MM.1S (cell line): Measurements from ENCODE around the gene ALPP.

Experiments
- DNase-seq: peaks from one replicate; pipeline ENCODE4 v3.0.0-alpha.2; 2015
- H2AFZ ChIP-seq: fragments of 300-600 bp; sonication (generic); 2 replicates; pipeline ENCODE4 v1.6.0; 2016; ENCODE audit warnings: antibody characterized with exemption, low read length
- H3F3A ChIP-seq: fragments of 300-600 bp; sonication (generic); 2 replicates; pipeline ENCODE4 v1.6.1; 2016; ENCODE audit warnings: mild to moderate bottlenecking, antibody characterized with exemption, low read length, moderate library complexity, mixed read lengths; ENCODE audit not compliant: insufficient read depth
- H3K27ac ChIP-seq: fragments of 300-600 bp; sonication (generic); 2 replicates; pipeline ENCODE4 v1.5.1; 2016; ENCODE audit warnings: mild to moderate bottlenecking, low read length
- H3K27me3 ChIP-seq: fragments of 300-600 bp; sonication (generic); replicated peaks from 2 replicates; pipeline ENCODE4 v1.6.0; 2016; ENCODE audit warnings: low read length; ENCODE audit not compliant: insufficient read depth
- H3K36me3 ChIP-seq: fragments of 300-600 bp; sonication (generic); replicated peaks from 2 replicates; pipeline ENCODE4 v1.6.1; 2016; ENCODE audit warnings: mild to moderate bottlenecking, low read length, mixed read lengths; ENCODE audit not compliant: insufficient read depth
- H3K4me1 ChIP-seq: fragments of 300-600 bp; sonication (generic); 2 replicates; pipeline ENCODE4 v1.6.1; 2016; ENCODE audit warnings: low read length, mixed read lengths
- H3K4me2 ChIP-seq: fragments of 300-600 bp; sonication (generic); 2 replicates; pipeline ENCODE4 v1.6.0; 2016; ENCODE audit warnings: low read depth, low read length
- H3K4me3 ChIP-seq: fragments of 300-600 bp; sonication (generic); 2 replicates; pipeline ENCODE4 v1.5.1; 2016; ENCODE audit warnings: low read length, mixed read lengths
- H3K79me2 ChIP-seq: fragments of 300-600 bp; sonication (generic); 2 replicates; pipeline ENCODE4 v1.6.1; 2016; ENCODE audit warnings: mixed run types, low read length, mixed read lengths
- H3K9ac ChIP-seq: fragments of 300-600 bp; sonication (generic); 2 replicates; pipeline ENCODE4 v1.6.1; 2016; ENCODE audit warnings: low read length, mixed read lengths
- H3K9me2 ChIP-seq: fragments of 300-600 bp; sonication (generic); replicated peaks from 2 replicates; pipeline ENCODE4 v1.6.1; 2016; ENCODE audit warnings: mild to moderate bottlenecking, low read length, mixed read lengths; ENCODE audit not compliant: insufficient read depth
- H3K9me3 ChIP-seq: fragments of 300-600 bp; sonication (generic); replicated peaks from 2 replicates; pipeline ENCODE4 v1.6.1; 2016; ENCODE audit warnings: mild to moderate bottlenecking, low read length, mixed read lengths; ENCODE audit not compliant: insufficient read depth
- H4K20me1 ChIP-seq: fragments of 300-600 bp; sonication (generic); 2 replicates; pipeline ENCODE4 v1.6.1; 2016; ENCODE audit warnings: mild to moderate bottlenecking, low read length, moderate library complexity, mixed read lengths; ENCODE audit not compliant: insufficient read depth
- EZH2 ChIP-seq: fragments of 300-600 bp; sonication (generic); optimal IDR thresholded peaks from 2 replicates; pipeline ENCODE3; 2017; ENCODE audit warnings: low read depth, mild to moderate bottlenecking, antibody characterized with exemption, low read length, mixed read lengths
- EZH2phosphoT487 ChIP-seq: fragments of 300-600 bp; sonication (generic); IDR thresholded peaks from 2 replicates; pipeline ENCODE4 v1.6.1; 2018; ENCODE audit warnings: antibody characterized with exemption, low read length
- TF ChIP-seq, protein P1 (sequence below): fragments of 300-600 bp; sonication (generic); IDR thresholded peaks from 2 replicates; pipeline ENCODE4 v1.5.1; 2016; ENCODE audit warnings: antibody characterized with exemption, low read length, mixed read lengths

ALPP gene

DNA sequence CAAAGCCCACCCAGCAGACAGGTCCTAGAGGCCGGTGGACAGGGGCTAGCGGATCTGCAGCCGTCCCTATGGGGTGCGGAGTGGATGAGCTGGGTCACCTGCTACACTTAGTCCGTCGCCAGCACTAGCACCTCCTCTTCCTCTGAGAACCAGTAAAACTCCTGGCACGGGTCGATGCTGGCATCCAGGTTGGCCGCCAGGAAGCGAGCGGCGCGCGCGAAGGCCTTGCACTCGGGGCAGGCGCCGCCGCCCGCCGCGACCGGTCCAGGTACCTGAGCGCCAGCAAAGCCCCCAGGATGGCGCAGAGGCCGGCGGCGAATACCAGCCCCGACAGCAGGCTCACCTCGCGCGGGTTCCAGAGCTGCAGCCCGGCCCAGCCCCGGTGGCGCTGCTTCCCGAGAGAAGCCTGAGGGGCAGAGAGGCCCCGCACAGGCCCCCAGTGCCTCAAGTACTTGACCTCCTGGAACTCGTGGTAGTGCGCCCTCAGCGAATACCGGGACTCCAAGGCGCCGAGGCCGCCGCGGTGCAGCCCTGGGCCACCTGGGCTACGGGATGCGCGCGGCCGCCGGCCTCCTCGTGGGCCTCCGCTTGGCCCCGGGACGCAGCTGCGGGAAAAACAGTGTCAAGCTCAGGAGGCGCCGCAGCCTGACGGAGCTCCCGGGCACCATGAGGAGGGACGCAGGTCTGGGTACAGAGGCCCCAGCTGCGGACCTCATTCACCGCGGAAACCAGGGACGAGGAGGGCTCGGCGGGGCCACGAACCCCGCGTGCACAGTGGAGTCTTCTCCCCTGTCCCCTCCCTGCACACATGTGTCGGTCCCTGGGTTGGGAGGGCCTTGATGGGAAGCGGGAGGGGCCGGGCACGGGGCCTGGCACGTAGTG, 27.5 kb upstream of the ALPP start:
- Histone ChIP-seq H3K36me3 (no peaks in the 10 kb centered on the region), H3K4me3 (no peak overlapping the region), H3K27ac (no peak overlapping the region), H3K79me2 (no peaks in the 10 kb centered on the region), H4K20me1 (no peaks in the 10 kb centered on the region), H3F3A (no peaks in the 10 kb centered on the region), H3K9ac (no peak overlapping the region), H3K4me1 (peaks cover 10% of the 10 kb centered on the region), H3K9me2 (no peaks in the 10 kb centered on the region), H2AFZ (no peak overlapping the region), H3K4me2 (no peak overlapping the region), H3K27me3 (peaks cover 18% of the 10 kb centered on the region), H3K9me3 (no peaks in the 10 kb centered on the region)
- TF ChIP-seq EZH2 (no peak), EZH2phosphoT487 (no peak)
- TF ChIP-seq, protein P1, sequence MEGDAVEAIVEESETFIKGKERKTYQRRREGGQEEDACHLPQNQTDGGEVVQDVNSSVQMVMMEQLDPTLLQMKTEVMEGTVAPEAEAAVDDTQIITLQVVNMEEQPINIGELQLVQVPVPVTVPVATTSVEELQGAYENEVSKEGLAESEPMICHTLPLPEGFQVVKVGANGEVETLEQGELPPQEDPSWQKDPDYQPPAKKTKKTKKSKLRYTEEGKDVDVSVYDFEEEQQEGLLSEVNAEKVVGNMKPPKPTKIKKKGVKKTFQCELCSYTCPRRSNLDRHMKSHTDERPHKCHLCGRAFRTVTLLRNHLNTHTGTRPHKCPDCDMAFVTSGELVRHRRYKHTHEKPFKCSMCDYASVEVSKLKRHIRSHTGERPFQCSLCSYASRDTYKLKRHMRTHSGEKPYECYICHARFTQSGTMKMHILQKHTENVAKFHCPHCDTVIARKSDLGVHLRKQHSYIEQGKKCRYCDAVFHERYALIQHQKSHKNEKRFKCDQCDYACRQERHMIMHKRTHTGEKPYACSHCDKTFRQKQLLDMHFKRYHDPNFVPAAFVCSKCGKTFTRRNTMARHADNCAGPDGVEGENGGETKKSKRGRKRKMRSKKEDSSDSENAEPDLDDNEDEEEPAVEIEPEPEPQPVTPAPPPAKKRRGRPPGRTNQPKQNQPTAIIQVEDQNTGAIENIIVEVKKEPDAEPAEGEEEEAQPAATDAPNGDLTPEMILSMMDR: no peak
- DNase-seq: no peak

DNA sequence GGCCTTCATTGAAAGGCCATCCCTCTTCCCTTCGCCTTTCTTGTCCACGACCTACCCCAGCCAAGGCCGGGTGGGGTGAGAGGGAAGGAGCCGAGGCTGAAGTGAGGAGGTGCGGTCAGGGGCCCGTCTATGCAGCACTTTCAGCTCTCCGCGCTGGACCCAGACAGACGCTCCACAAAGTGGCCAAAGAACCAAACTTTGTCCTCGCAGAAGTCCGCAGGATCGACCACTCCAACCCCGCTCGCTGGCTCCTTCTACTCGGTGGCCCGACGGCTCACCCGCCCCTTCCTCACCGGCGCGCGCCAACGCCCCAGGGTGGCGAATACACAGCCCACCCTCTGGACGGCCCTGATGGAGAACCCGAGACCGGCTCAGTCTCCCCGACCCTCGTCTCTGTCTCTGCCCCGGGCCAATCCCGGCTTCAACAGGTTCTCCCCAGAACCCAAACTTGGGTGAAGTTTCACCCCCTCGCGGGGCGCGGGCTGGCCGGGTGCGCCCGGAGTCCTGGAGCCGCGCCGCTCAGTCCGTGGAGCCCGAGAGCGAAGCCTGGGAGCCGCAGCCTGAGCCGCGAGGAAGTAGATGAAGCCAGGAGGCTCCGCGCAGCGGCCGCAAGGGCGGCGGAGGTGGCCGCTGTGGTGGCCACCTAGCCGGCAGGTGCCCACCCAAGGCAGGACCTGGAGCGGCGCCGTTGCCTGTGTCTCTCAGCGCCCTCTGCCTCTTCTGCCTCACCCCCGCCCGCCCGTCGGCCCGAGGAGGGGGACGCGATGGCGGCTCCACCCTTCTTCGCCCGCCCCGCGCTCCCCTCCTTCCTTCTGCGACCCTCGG, 26.7 kb upstream of the ALPP start:
- Histone ChIP-seq H3K36me3 (no peaks in the 10 kb centered on the region), H3K27me3 (peaks cover 18% of the 10 kb centered on the region), H3K4me1 (peaks cover 10% of the 10 kb centered on the region), H3K9ac (no peak overlapping the region), H3K9me3 (no peaks in the 10 kb centered on the region), H3K79me2 (no peaks in the 10 kb centered on the region), H3K9me2 (no peaks in the 10 kb centered on the region), H4K20me1 (no peaks in the 10 kb centered on the region), H2AFZ (no peak overlapping the region), H3K4me3 (no peak overlapping the region), H3K4me2 (no peak overlapping the region), H3F3A (no peaks in the 10 kb centered on the region), H3K27ac (no peak overlapping the region)
- TF ChIP-seq EZH2phosphoT487: no peak
- TF ChIP-seq EZH2: no peak
- TF ChIP-seq, protein P1: no peak
- DNase-seq: no peak

DNA sequence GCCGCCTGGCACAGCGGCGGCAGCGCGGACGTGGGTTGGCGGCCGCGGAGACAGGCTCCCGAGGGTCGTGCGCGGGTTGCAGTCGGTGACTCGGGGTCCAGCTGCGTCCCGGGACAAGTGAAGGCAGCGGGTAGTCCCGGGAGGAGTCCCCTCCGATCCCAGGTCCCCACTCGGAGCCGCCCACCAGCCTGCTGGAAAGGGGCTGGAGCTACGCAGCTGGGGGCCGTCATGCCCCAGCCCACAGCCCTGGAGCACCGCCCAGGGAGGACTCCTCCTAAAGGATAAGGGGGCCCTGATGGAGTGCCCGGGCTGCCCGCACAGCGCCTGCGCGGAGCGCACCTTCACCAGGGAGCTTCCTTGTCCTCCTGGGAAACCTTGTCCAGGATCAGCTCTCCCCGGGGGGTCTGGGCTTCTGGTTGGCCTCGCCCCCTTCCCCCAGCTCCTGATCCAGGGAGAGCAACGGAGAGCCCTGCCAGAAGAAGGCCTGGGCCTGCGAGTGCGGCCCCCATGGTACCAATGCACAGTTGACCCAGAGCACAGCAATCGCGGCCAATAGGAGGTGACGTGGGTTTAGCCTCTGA, 25.9 kb upstream of the ALPP start:
- no peaks in the 10 kb centered on the region for H4K20me1 ChIP-seq
- no peaks in the 10 kb centered on the region for H3K9me3 ChIP-seq
- H3K36me3 ChIP-seq: no peaks in the 10 kb centered on the region
- H3K27me3 ChIP-seq: peaks cover 18% of the 10 kb centered on the region
- no peak overlapping the region for H3K4me3 ChIP-seq
- peaks cover 10% of the 10 kb centered on the region for H3K4me1 ChIP-seq
- no peak for DNase-seq
- H3K27ac ChIP-seq: no peak overlapping the region
- TF ChIP-seq EZH2phosphoT487: no peak
- TF ChIP-seq, protein P1: no peak
- no peak overlapping the region for H3K9ac ChIP-seq
- no peak overlapping the region for H3K4me2 ChIP-seq
- H3K9me2 ChIP-seq: no peaks in the 10 kb centered on the region
- no peaks in the 10 kb centered on the region for H3F3A ChIP-seq
- no peaks in the 10 kb centered on the region for H3K79me2 ChIP-seq
- H2AFZ ChIP-seq: no peak overlapping the region
